H9 (cell line): ENCODE measurements around the gene SFMBT2. TPM values are rescaled to one million over a fixed set of nuclear protein-coding genes. Genes with fewer than 3 reads are reported as not detected.

Source experiments
- DNase-seq: peaks from one replicate; pipeline ENCODE4 v3.0.0-alpha.2; 2017
- H2AFZ ChIP-seq: one replicate; pipeline ENCODE4 v1.6.1; 2013; ENCODE audit warnings: mild to moderate bottlenecking, low read length, control low read depth, moderate library complexity
- H2AK5ac ChIP-seq: 2 replicates; pipeline ENCODE4 v1.6.1; 2013; ENCODE audit warnings: low read length, control low read depth, mixed read lengths; ENCODE audit not compliant: insufficient read length
- H2BK120ac ChIP-seq: one replicate; pipeline ENCODE4 v1.6.1; 2013; ENCODE audit warnings: low read depth, mild to moderate bottlenecking, low read length, control low read depth, inconsistent platforms; ENCODE audit not compliant: poor library complexity, severe bottlenecking
- H2BK12ac ChIP-seq: 2 replicates; pipeline ENCODE4 v1.6.1; 2013; ENCODE audit warnings: low read length, control low read depth, mixed read lengths, low read depth; ENCODE audit not compliant: insufficient read length
- H2BK15ac ChIP-seq: 2 replicates; pipeline ENCODE4 v1.6.1; 2013; ENCODE audit warnings: low read depth, low read length, control low read depth
- H2BK20ac ChIP-seq: one replicate; pipeline ENCODE4 v1.6.1; 2013; ENCODE audit warnings: low read depth, mild to moderate bottlenecking, low read length, control low read depth, inconsistent platforms; ENCODE audit not compliant: poor library complexity, severe bottlenecking
- H2BK5ac ChIP-seq: 2 replicates; pipeline ENCODE4 v1.6.1; 2013; ENCODE audit warnings: low read length, control low read depth, mixed read lengths; ENCODE audit not compliant: insufficient read length
- H3K14ac ChIP-seq: 2 replicates; pipeline ENCODE4 v1.6.1; 2013; ENCODE audit warnings: low read length, control low read depth; ENCODE audit not compliant: insufficient read depth
- H3K18ac ChIP-seq: 2 replicates; pipeline ENCODE4 v1.6.1; 2013; ENCODE audit warnings: low read depth, mild to moderate bottlenecking, mixed read lengths, low read length, control low read depth; ENCODE audit not compliant: insufficient read length
- H3K23ac ChIP-seq: 2 replicates; pipeline ENCODE4 v1.6.1; 2013; ENCODE audit warnings: low read length, control low read depth, mixed read lengths, low read depth; ENCODE audit not compliant: insufficient read length
- H3K23me2 ChIP-seq: 2 replicates; pipeline ENCODE4 v1.6.1; 2013; ENCODE audit warnings: low read depth, mild to moderate bottlenecking, mixed read lengths, low read length, control low read depth; ENCODE audit not compliant: insufficient read length, poor library complexity, severe bottlenecking
- H3K27ac ChIP-seq: 2 replicates; pipeline ENCODE4 v1.5.1; 2013; ENCODE audit warnings: low read length, control low read depth, mixed read lengths, low read depth; ENCODE audit not compliant: insufficient read length
- H3K27me3 ChIP-seq: 2 replicates; pipeline ENCODE4 v1.6.1; 2013; ENCODE audit warnings: low read length, control low read depth, inconsistent platforms; ENCODE audit not compliant: insufficient read depth
- H3K4ac ChIP-seq: 2 replicates; pipeline ENCODE4 v1.6.1; 2013; ENCODE audit warnings: low read depth, mild to moderate bottlenecking, control low read depth, inconsistent platforms, low read length, moderate library complexity
- H3K4me1 ChIP-seq: 2 replicates; pipeline ENCODE4 v1.6.1; 2013; ENCODE audit warnings: low read length, control low read depth, inconsistent platforms; ENCODE audit not compliant: insufficient read depth
- H3K4me2 ChIP-seq: 2 replicates; pipeline ENCODE4 v1.6.1; 2013; ENCODE audit warnings: low read length, control low read depth, mixed read lengths; ENCODE audit not compliant: insufficient read length, insufficient read depth
- H3K56ac ChIP-seq: 2 replicates; pipeline ENCODE4 v1.6.1; 2013; ENCODE audit warnings: low read depth, mild to moderate bottlenecking, mixed read lengths, low read length, control low read depth; ENCODE audit not compliant: insufficient read length
- H3K79me1 ChIP-seq: 2 replicates; pipeline ENCODE4 v1.6.1; 2013; ENCODE audit warnings: low read depth, mild to moderate bottlenecking, moderate library complexity, low read length, control low read depth, inconsistent platforms; ENCODE audit not compliant: insufficient read depth, poor library complexity, severe bottlenecking
- H3K79me2 ChIP-seq: 2 replicates; pipeline ENCODE4 v1.6.1; 2013; ENCODE audit warnings: low read length, control low read depth, inconsistent platforms; ENCODE audit not compliant: insufficient read depth
- H3K9ac ChIP-seq: 2 replicates; pipeline ENCODE4 v1.6.1; 2013; ENCODE audit warnings: low read length, control low read depth, mixed read lengths; ENCODE audit not compliant: insufficient read length; ENCODE audit errors: extremely low read depth
- H3K9me3 ChIP-seq: one replicate; pipeline ENCODE4 v1.6.1; 2013; ENCODE audit warnings: low read depth, low read length, inconsistent platforms; ENCODE audit not compliant: control insufficient read depth
- H3T11ph ChIP-seq: one replicate; pipeline ENCODE4 v1.6.1; 2013; ENCODE audit warnings: mild to moderate bottlenecking, low read length, control low read depth, inconsistent platforms
- H4K20me1 ChIP-seq: one replicate; pipeline ENCODE4 v1.6.1; 2013; ENCODE audit not compliant: control insufficient read depth, insufficient read length, insufficient read depth
- H4K5ac ChIP-seq: 2 replicates; pipeline ENCODE4 v1.6.1; 2013; ENCODE audit warnings: low read depth, mild to moderate bottlenecking, mixed read lengths, low read length, control low read depth; ENCODE audit not compliant: insufficient read length
- H4K8ac ChIP-seq: replicated peaks from 2 replicates; pipeline ENCODE4 v1.6.1; 2013; ENCODE audit warnings: low read length, control low read depth, mixed read lengths, low read depth; ENCODE audit not compliant: insufficient read length
- H4K91ac ChIP-seq: 2 replicates; pipeline ENCODE4 v1.6.1; 2013; ENCODE audit warnings: low read depth, mild to moderate bottlenecking, moderate library complexity, mixed read lengths, low read length, control low read depth; ENCODE audit not compliant: insufficient read length
- H3K27ac Mint-ChIP-seq, 3 experiments: 2 replicates in 2 of 3; 3 replicates in 1 of 3; pipeline ENCODE4 v1.8.0; 2020 to 2021; ENCODE audit warnings: mixed read lengths in 3 of 3, mild to moderate bottlenecking in 1 of 3, moderate library complexity in 1 of 3
- H3K27me3 Mint-ChIP-seq: 2 replicates; pipeline ENCODE4 v1.8.0; 2021; ENCODE audit warnings: low read depth, mild to moderate bottlenecking, moderate library complexity, mixed read lengths
- H3K36me3 Mint-ChIP-seq, 3 experiments: 2 replicates in 2 of 3; 3 replicates in 1 of 3; pipeline ENCODE4 v1.8.0; 2020 to 2021; ENCODE audit warnings: low read depth in 3 of 3, mixed read lengths in 3 of 3; ENCODE audit not compliant: insufficient read depth in 1 of 3
- H3K4me1 Mint-ChIP-seq, 2 experiments: 2 replicates each; pipeline ENCODE4 v1.8.0; 2020; ENCODE audit warnings: mixed read lengths in 2 of 2
- H3K4me3 Mint-ChIP-seq, 2 experiments: 2 replicates in 1 of 2; 3 replicates in 1 of 2; pipeline ENCODE4 v1.8.0; 2020 to 2021; ENCODE audit warnings: mild to moderate bottlenecking in 2 of 2, mixed read lengths in 2 of 2, moderate library complexity in 1 of 2
- H3K9me3 Mint-ChIP-seq, 2 experiments: 2 replicates in 1 of 2; 3 replicates in 1 of 2; pipeline ENCODE4 v1.8.0; 2020; ENCODE audit warnings: mild to moderate bottlenecking in 2 of 2, mixed read lengths in 2 of 2, moderate library complexity in 1 of 2
- total RNA-seq: library from RNA; stranded (reverse); gene quantifications from 2 replicates; pipeline ENCODE4 v1.2.1, GENCODE V29; 2021
- TF ChIP-seq, protein P1 (sequence below): fragments of 200-600 bp; sonication (generic); conservative IDR thresholded peaks from 3 replicates; pipeline ENCODE4 v1.8.0; 2021; ENCODE audit warnings: antibody characterized with exemption, mild to moderate bottlenecking

SFMBT2 gene
- total RNA-seq, 1 experiment from 2014 or later = 5.3 TPM

DNA sequence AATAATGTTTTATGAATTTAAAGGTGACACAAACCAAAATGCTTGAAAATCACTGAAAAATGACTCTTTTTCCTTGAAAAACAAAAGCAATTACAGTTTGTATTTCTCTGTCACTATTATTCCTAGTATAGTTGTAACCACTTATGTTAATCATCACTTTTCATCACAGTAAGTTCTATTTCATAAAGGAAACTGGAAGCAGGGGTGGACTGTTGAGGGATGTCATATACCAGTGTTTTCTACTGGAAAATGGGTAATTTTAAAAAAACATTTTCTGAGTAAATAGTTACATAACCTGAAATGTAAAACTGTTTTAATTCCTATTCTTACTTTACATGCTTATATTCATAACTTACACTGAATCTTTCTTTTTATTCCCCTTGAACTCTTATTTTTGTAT is 32.2 kb upstream of the SFMBT2 start:
- H3K9me3 Mint-ChIP-seq = peaks cover 5 to 6% of the 10 kb centered on the region in 2 experiments
- H4K20me1 ChIP-seq = no peaks in the 10 kb centered on the region
- no peak overlapping the region for H3K23ac ChIP-seq

More for the DNA sequence above, 32.2 kb upstream of the SFMBT2 start:
- H2BK120ac ChIP-seq = no peak overlapping the region
- H3K4me1 ChIP-seq = no peaks in the 10 kb centered on the region; the same call in 1 of the 2 replicates
- no peak overlapping the region for H4K5ac ChIP-seq
- Mint-ChIP-seq H3K4me3 (no peak overlapping the region), H3K27ac (no peak overlapping the region), H3K4me1 (peaks cover 5 to 16% of the 10 kb centered on the region in 2 experiments), H3K27me3 (no peaks in the 10 kb centered on the region), H3K36me3 (peaks cover 0 to 4% (median 1%) of the 10 kb centered on the region in 3 experiments; a peak in 3 of 7 replicates)
- H4K91ac ChIP-seq = no peak overlapping the region
- TF ChIP-seq, protein P1, sequence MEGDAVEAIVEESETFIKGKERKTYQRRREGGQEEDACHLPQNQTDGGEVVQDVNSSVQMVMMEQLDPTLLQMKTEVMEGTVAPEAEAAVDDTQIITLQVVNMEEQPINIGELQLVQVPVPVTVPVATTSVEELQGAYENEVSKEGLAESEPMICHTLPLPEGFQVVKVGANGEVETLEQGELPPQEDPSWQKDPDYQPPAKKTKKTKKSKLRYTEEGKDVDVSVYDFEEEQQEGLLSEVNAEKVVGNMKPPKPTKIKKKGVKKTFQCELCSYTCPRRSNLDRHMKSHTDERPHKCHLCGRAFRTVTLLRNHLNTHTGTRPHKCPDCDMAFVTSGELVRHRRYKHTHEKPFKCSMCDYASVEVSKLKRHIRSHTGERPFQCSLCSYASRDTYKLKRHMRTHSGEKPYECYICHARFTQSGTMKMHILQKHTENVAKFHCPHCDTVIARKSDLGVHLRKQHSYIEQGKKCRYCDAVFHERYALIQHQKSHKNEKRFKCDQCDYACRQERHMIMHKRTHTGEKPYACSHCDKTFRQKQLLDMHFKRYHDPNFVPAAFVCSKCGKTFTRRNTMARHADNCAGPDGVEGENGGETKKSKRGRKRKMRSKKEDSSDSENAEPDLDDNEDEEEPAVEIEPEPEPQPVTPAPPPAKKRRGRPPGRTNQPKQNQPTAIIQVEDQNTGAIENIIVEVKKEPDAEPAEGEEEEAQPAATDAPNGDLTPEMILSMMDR = no peak
- no peaks in the 10 kb centered on the region for H3K23me2 ChIP-seq
- H3K4me2 ChIP-seq = no peak overlapping the region
- no peak overlapping the region for H2AK5ac ChIP-seq
- no peak overlapping the region for H4K8ac ChIP-seq
- no peaks in the 10 kb centered on the region for H3K79me2 ChIP-seq
- no peaks in the 10 kb centered on the region for H3K27me3 ChIP-seq
- H2BK12ac ChIP-seq = no peak overlapping the region
- no peak overlapping the region for H3K18ac ChIP-seq
- H3T11ph ChIP-seq = no peak overlapping the region
- H3K79me1 ChIP-seq = no peaks in the 10 kb centered on the region
- H2AFZ ChIP-seq = no peak overlapping the region
- H3K14ac ChIP-seq = no peak overlapping the region
- H2BK5ac ChIP-seq = no peak overlapping the region
- H3K9me3 ChIP-seq = no peaks in the 10 kb centered on the region
- no peak overlapping the region for H3K27ac ChIP-seq
- DNase-seq = no peak
- no peak overlapping the region for H3K4ac ChIP-seq
- no peak overlapping the region for H2BK20ac ChIP-seq
- H2BK15ac ChIP-seq = no peak overlapping the region
- H3K56ac ChIP-seq = no peak overlapping the region
- H3K9ac ChIP-seq = no peak overlapping the region
